Astrocyte of the spinal cord (primary cell): ENCODE measurements around the gene PPP1R13L.
"Not testable (repeated sequence)": the region's sequence is repeated elsewhere in the genome, so short reads cannot be mapped to it uniquely, and the experiment has no call there.

Experiments used
- DNase-seq: peaks from one replicate; pipeline ENCODE4 v3.0.0; 2011; ENCODE audit warnings: low read depth, low spot score
- H3K4me3 ChIP-seq: 2 replicates; pipeline ENCODE4 v1.5.1; 2011; ENCODE audit warnings: low read depth, mild to moderate bottlenecking, low read length, moderate library complexity
- CTCF ChIP-seq: IDR thresholded peaks from 2 replicates; pipeline ENCODE4 v1.5.1; 2012; ENCODE audit warnings: low read depth, mild to moderate bottlenecking, low read length, inconsistent platforms
- in situ Hi-C: cut with HindIII; loops from 2 replicates; pipeline ENCODE4 v1.10.0; 2017; ENCODE audit warnings: low sequenced_read_pairs

Gene PPP1R13L

DNA sequence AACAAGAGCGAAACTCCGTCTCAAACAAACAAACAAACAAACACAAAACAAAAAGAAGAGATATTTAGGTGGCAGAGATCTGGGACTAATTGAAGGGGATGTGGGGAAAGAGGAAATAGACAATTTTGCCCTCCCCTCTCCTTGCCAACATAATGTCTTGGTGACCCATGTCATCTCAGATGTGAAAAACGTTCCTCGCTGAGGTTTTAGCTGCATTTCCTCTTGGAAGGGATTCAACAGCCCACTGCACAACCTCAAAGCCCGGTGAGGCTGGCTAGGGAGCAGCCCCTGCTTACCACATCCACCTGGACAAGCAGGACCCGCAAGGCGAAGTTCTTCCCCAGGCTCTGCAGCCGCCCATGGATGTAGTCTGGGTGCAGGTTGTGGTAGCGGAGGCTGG lies 13.9 kb upstream of the PPP1R13L start:
- H3K4me3 ChIP-seq: no peak overlapping the region
- TF ChIP-seq CTCF: no peak
- in situ Hi-C loops: no loop called here
- DNase-seq: no peak

- TF ChIP-seq CTCF: no peak
- in situ Hi-C loops: no loop called here
- no peak for DNase-seq
- no peak overlapping the region for H3K4me3 ChIP-seq
Measured at GRCh38 chr19:45417151-45417550, 12.3 kb upstream of the PPP1R13L start.

GRCh38 chr19:45414468-45414867 lies 9.6 kb upstream of the PPP1R13L start:
- H3K4me3 ChIP-seq: no peak overlapping the region
- no peak for DNase-seq
- no peak for TF ChIP-seq CTCF
- in situ Hi-C loops: no loop called here

GRCh38 chr19:45413497-45413896 lies 8.6 kb upstream of the PPP1R13L start:
- no peak overlapping the region for H3K4me3 ChIP-seq
- no peak for TF ChIP-seq CTCF
- no peak for DNase-seq
- in situ Hi-C loops: no loop called here

GRCh38 chr19:45410330-45410729 lies 5.5 kb upstream of the PPP1R13L start:
- H3K4me3 ChIP-seq, DNase-seq, in situ Hi-C loops: not testable (repeated sequence)

- DNase-seq: no peak
- H3K4me3 ChIP-seq: no peak overlapping the region
- in situ Hi-C loops: no loop called here
- TF ChIP-seq CTCF: no peak
Measured at GRCh38 chr19:45409557-45409920, 4.7 kb upstream of the PPP1R13L start.

DNA sequence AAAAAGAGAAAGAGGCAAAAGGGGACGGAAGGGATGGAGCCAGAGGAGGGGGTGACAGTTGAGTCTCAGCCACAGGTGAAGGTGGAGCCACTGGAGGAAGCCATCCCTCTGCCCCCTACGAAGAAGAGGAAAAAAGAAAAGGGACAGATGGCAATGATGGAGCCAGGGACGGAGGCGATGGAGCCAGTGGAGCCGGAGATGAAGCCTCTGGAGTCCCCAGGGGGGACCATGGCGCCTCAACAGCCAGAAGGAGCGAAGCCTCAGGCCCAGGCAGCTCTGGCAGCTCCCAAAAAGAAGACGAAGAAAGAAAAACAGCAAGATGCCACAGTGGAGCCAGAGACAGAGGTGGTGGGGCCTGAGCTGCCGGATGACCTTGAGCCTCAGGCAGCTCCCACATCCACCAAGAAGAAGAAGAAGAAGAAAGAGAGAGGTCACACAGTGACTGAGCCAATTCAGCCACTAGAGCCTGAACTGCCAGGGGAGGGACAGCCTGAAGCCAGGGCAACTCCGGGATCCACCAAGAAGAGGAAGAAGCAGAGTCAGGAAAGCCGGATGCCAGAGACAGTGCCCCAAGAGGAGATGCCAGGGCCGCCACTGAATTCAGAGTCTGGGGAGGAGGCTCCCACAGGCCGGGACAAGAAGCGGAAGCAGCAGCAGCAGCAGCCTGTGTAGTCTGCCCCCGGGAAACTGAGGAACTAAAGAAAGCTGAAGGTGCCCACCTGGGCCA lies 4.1 kb upstream of the PPP1R13L start:
- in situ Hi-C loops: no loop called here
- no peak for TF ChIP-seq CTCF
- H3K4me3 ChIP-seq: no peak overlapping the region
- DNase-seq: no peak
